ENCODE measurements around the gene GATA6.

The GATA6 gene

GRCh38 chr18:22188559-22189267, 19.3 kb downstream of the GATA6 start:
- no peak for DNase-seq (ENCODE audit: low read depth)
- no peak overlapping the region for H3K4me3 ChIP-seq (ENCODE audit: low read length)
- TF ChIP-seq CTCF (IDR thresholded peaks at IDR 0.05; ENCODE audit: insufficient read depth, low read depth, low read length, missing control alignments), result no peak

GRCh38 chr18:22189449-22190166, 20.2 kb downstream of the GATA6 start:
- H3K4me3 ChIP-seq (ENCODE audit: low read length), result no peak overlapping the region
- no peak for DNase-seq (ENCODE audit: low read depth)
- TF ChIP-seq CTCF (IDR thresholded peaks at IDR 0.05; ENCODE audit: insufficient read depth, low read depth, low read length, missing control alignments), result no peak

GRCh38 chr18:22191346-22191695, 21.9 kb downstream of the GATA6 start:
- DNase-seq (ENCODE audit: low read depth), result no peak
- TF ChIP-seq CTCF (IDR thresholded peaks at IDR 0.05; ENCODE audit: insufficient read depth, low read depth, low read length, missing control alignments), result no peak
- H3K4me3 ChIP-seq (ENCODE audit: low read length), result no peak overlapping the region

- no peak for TF ChIP-seq CTCF (IDR thresholded peaks at IDR 0.05; ENCODE audit: insufficient read depth, low read depth, low read length, missing control alignments)
- H3K4me3 ChIP-seq (ENCODE audit: low read length), result no peak overlapping the region
- DNase-seq (ENCODE audit: low read depth), result no peak
Observed at GRCh38 chr18:22191923-22192322, 22.5 kb downstream of the GATA6 start.

- DNase-seq (ENCODE audit: low read depth), result no peak
- H3K4me3 ChIP-seq (ENCODE audit: low read length), result no peak overlapping the region
- TF ChIP-seq CTCF (IDR thresholded peaks at IDR 0.05; ENCODE audit: insufficient read depth, low read depth, low read length, missing control alignments), result no peak
Observed at GRCh38 chr18:22193466-22193865, 24.1 kb downstream of the GATA6 start.

- no peak for DNase-seq (ENCODE audit: low read depth)
- TF ChIP-seq CTCF (IDR thresholded peaks at IDR 0.05; ENCODE audit: insufficient read depth, low read depth, low read length, missing control alignments), result no peak
- no peak overlapping the region for H3K4me3 ChIP-seq (ENCODE audit: low read length)
Observed at GRCh38 chr18:22194151-22194598, 24.8 kb downstream of the GATA6 start.

Data from epithelial cell of esophagus (primary cell).